ENCODE data around the gene FAM168A.

Gene FAM168A, protein sequence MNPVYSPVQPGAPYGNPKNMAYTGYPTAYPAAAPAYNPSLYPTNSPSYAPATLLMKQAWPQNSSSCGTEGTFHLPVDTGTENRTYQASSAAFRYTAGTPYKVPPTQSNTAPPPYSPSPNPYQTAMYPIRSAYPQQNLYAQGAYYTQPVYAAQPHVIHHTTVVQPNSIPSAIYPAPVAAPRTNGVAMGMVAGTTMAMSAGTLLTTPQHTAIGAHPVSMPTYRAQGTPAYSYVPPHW

GRCh38 chr11:73597956-73598718 is at the start of gene FAM168A:
Gene FAM168A (minus strand): TSS chr11:73598112. CDS start chr11:73468474, 129,638 bp downstream.
- peak; percentile 92 for DNase-seq

GRCh38 chr11:73647459-73648100 is 49.7 kb upstream of the FAM168A start:
- peak; percentile 93 for DNase-seq

DNA sequence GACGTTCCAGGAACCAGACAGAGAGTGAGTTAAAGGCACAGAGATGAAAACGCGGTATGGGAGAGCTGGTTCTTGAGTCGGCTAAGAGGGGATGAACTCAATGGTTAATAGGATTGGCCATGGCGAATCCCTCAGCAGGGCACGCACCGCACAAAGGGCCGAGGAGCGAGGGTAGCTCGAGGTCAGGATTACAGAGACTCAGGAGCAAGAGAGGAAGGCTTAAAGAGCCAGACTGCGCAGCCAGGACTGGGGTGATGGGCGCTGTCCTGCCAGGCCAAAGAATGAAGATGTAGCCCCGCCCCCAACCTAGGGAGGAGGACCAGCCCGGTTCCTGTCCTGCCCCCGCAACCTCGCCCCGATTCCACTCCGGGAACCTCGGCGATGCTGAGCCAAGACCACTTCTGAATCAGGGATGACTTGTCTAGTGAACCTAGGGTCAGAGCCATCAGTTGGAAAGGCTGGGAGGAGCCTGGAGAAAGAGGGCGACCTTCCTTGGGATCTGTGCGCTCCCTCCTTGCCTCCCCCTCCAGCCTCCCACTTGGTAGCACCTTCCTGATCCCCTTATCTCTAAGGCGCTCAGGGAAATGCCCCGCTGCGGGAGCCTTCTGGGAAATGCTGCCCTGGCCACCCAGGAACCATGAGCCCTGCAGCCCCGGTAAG is 48.2 kb upstream of the FAM168A start, which contains the start of gene PLEKHB1:
Gene PLEKHB1, plus strand, starts transcription at position 610 of the 660 bp plus-strand sequence. Its CDS starts 28 bp downstream, at position 638.
- DNase-seq: no peak

DNA sequence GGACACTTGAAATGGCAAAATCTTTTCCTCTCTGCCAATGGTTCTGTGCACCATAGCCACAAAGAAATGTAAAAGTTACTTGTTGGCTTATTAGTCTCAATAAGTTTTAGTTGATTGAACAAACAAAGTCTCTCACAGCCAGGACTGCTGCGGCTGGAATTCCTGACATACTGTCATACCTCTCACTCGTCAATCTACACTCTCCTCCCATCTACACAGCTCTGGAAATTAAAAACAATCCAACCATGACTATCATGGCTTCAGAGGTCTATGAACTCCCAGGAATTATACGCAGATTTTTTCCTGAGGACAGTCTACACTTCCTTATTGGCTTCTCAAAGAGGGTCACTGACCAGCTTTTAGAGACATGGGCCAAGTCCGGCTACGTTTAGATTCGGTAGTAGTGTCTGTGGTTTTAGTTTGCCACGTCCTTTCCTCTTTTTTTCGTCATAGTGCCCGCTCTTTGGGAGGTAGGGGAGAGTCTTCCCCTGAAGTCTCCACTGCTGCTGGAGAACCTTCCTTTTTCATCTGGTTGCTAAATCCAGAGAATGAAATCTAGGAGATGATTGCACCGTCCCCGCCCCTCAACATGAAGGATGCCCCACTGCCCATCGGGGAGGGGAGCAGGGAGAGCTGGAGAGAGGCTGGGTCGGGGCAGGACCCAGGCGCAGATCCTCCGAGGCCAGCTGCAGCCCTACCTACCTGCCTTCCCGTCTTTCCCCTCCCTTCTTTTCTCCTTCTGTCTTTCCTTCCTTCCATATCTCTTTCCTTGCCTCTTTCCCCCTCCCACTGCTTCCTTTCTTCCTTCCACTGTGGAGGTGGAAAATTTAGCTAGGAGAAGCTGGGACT is 47.4 kb upstream of the FAM168A start:
- no peak for DNase-seq

DNA sequence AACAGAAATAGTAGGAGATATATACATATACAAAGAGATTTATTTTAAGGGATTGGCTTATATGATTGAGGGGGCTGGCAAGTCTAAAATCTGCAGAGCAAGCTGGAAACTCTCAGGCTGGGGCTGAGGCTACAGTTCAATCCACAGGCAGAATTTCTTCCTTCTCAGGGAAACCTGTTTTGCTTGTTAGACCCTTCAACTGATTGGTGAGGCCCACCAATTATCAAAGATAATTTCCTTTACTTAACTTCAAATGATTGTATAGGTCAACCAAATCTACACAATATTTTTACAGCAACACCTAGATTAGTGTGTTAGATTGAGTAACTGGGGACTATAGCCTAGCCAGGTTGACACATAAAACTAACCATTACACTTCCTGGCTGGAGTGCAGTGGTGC is 43.8 kb upstream of the FAM168A start:
- DNase-seq: no peak

- no peak for DNase-seq
Measured at GRCh38 chr11:73640592-73640991, 42.7 kb upstream of the FAM168A start.

GRCh38 chr11:73637012-73637411 is 39.1 kb upstream of the FAM168A start:
- no peak for DNase-seq

DNA sequence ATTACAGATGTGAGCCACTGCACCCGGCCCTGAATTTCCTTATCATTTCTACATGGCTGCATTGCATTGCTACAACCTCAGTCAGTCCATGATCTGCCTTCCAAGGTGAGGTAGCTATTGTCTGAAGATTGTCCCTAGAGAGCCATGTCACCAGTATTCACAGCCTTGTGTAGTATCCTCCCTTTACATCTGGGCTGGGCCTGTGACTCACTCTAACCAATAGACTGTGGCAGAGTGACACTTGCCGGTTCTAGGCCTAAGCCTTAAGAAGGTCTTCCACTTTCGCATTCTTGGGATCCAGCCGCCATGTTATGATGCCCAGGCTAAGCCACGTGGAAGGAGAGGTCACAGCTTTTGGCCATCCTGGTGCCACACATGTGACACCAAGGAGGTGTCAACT is 38.3 kb upstream of the FAM168A start:
- DNase-seq: no peak

DNA sequence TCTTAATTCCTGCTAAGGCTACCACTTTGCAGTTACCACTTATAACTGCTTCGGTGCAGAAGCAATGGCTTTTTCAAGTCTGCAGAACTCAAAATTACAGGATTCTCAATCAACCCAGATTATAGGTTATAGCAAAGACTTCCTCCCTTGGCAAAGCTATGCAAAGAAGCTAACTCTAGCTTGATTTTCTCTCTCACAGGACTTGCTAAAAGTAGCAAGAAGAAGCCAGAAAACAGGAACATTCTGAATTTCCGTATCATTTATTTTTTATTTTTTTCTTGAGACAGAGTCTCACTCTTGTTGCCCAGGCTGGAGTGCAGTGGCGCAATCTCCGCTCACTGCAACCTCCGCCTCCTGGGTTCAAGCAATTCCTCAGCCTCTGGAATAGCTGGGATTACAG is 37.8 kb upstream of the FAM168A start:
- DNase-seq: no peak

DNA sequence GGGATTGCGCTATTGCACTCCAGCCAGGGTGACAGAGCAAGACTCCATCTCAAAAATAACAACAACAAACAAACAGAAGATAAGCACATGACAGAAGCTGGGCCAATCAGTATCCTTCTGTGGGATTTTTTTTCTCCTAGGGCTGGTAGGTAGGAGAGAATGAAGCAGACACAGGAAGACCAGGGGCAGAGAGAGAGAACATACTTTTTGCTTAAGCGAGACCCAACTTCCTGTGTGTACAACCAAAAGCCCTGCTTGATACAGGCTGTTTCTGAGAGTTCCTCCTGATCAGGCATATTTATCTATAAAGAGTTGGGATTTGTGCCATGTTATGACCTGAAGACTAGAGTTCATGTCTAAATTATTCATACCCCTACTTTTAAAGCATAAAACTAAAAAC is 36.1 kb upstream of the FAM168A start:
- DNase-seq: no peak

DNA sequence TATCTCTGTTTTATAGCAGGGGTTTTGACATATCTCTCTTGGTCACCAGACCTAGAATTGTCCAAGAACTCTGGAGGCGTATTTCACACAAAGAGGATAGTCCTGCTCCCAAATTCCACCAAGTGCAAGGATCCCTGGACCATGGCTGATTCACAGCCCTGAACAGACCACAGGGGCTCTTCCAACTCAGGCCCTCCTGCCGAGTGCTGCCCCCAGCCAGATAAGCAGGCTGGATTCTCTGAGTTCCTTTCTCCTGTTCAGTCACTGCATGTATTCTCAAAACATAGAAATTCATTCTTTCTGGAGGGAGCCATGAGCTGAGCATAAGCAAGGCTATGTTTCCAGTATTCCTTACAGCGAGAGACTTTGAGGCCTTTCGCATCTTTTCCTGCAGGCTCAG is 35.1 kb upstream of the FAM168A start:
- no peak for DNase-seq

GRCh38 chr11:73629907-73630306 is 32.0 kb upstream of the FAM168A start:
- DNase-seq: no peak

DNA sequence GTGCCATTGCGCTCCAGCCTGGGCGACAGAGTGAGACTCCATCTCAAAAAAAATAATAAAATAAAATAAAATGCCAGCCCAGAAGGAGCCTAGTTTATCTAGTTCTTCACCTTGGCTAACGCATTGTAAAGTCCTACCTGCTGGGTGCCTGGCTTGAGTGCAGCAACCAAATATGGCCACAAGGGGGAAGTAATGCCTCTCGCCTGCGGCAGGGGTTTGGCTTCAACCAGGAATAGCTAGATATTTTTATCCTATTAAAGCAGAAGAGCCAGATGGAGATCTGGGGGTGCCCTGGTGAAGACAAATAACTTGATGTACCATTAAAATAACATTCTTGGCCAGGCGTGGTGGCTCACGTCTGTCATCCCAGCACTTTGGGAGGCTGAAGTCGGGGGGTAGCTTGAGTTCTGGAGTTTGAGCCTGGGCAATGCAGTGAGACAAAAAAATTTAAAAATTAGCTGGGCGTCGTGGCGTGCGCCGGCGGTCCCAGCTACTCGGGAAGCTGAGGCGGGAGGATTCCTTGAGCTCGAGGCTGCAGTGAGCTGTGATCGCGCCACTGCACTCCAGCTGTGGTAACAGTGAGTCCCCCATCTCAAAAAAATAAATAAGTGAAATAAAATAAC is 27.9 kb upstream of the FAM168A start:
- DNase-seq: peak; percentile 78

DNA sequence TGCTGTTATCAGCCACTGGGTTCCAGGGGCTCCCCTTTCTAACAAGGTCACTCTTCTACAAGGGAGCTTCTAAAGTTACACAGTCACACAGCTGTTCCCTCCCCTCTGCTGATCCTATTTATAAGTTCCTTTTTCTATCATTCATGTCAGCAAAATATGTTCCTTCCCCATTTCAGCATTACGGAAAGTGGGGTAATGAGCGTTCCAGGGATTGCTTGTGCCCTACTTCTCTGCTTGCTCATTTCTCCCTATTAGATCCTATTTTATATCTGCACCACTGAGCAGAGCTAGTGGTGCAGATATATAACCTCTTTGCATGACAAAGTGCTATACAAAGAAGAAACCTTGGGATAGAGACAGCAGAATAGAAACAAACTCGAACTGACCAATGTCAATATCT is 25.8 kb upstream of the FAM168A start:
- DNase-seq: no peak

GRCh38 chr11:73622926-73623593 is 25.1 kb upstream of the FAM168A start:
- no peak for DNase-seq

GRCh38 chr11:73614591-73614990 is 16.7 kb upstream of the FAM168A start:
- DNase-seq: no peak

DNA sequence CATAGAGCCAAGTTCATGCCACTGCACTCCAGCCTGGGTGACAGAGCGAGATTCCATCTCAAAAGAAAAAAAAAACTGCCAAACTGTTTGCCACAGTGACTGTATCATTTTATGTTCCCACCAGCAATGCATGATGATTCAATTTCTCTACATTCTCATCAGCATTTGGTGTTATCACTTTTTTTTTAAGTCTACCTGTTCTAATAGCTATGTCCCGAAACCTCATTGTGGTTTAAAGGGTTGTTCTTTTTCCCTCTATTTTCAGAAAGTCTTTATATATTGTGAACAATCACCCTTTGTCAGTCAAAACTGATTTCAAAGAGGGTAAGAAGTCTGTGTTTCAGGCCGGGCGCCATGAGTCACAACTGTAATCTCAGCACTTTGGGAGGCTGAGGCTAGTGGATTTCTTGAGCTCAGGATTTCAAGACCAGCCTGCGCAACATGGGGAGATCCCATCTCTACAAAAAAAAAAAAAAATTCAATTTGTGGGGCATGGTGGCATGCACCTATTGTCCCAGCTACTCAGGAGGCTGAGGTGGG is 14.8 kb upstream of the FAM168A start:
- no peak for DNase-seq

GRCh38 chr11:73598719-73599379 is 937 bp upstream of the FAM168A start:
- DNase-seq: no peak

DNA sequence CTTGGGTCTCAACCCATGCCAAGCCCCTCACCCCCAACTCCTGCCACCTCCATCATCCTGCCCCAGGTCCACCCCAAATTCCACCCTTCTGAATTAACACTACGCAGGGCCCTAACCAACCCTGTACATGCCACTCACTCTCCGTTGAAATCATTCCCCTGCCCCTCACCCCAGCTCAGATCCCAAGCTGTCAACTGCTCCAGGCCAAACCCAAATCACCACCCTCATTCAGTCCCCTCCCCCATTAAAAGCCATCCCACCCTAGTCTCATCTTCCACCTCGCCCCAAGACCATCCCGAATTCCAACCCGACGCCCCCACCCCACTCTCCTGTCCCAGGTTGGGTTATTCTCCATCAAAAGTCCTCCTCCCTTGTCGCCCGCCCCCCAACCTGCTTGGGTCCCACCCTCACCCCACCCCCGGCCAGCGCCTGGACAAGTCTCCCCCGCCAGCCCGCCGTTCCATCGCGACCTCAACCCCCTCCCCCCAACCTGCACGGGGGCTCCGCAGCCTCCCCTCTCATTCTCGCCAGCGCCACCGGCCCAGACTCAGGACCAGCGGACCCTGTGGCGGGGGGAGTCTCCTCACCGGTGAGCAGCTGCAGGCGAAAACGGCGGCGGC is 466 bp downstream of the FAM168A start:
- DNase-seq: no peak

- no peak for DNase-seq
Measured at GRCh38 chr11:73596547-73596946, 1.4 kb downstream of the FAM168A start.

Data from stimulated activated CD8-positive, alpha-beta memory T cell treated with anti-CD3 and anti-CD28 coated beads, Interleukin-4, amount 100 ng/mL, for 48 hours (primary cell).